Keratinocyte (primary cell): Measurements from ENCODE around the gene SLC9A3. TPM values are rescaled to one million over a fixed set of nuclear protein-coding genes. Genes with fewer than 3 reads are reported as not detected.

Experiments
- DNase-seq: peaks from one replicate; pipeline ENCODE4 v3.0.0-alpha.2; 2011; ENCODE audit warnings: low read depth, missing footprints, low spot score
- FAIRE-seq: peaks from 2 replicates; lab custom pipeline; 2011; peaks lifted over from hg19 to GRCh38; lab: Jason Lieb, UNC
- H2AFZ ChIP-seq: 2 replicates; pipeline ENCODE4 v1.6.0; 2012; ENCODE audit warnings: low read length, control low read depth, inconsistent platforms; ENCODE audit not compliant: control insufficient read depth
- H3K27ac ChIP-seq: 2 replicates; pipeline ENCODE4 v1.5.1; 2011; ENCODE audit warnings: low read length; ENCODE audit not compliant: control insufficient read depth, insufficient read depth
- H3K27me3 ChIP-seq: 3 replicates; pipeline ENCODE4 v1.6.0; 2011; ENCODE audit warnings: low read length; ENCODE audit not compliant: control insufficient read depth, insufficient read depth; ENCODE audit errors: extremely low read depth
- H3K36me3 ChIP-seq, 2 experiments: 2 replicates in 1 of 2; 3 replicates in 1 of 2; pipeline ENCODE4 v1.5.1; 2011; ENCODE audit warnings: low read length in 2 of 2, mild to moderate bottlenecking in 1 of 2; ENCODE audit not compliant: control insufficient read depth in 2 of 2, insufficient read depth in 2 of 2; ENCODE audit errors: extremely low read depth in 1 of 2
- H3K4me1 ChIP-seq: 3 replicates; pipeline ENCODE4 v1.5.1; 2011; ENCODE audit warnings: low read length; ENCODE audit not compliant: control insufficient read depth, insufficient read depth; ENCODE audit errors: extremely low read depth
- H3K4me2 ChIP-seq: 3 replicates; pipeline ENCODE4 v1.6.0; 2011; ENCODE audit warnings: low read depth, low read length; ENCODE audit not compliant: control insufficient read depth, insufficient read depth; ENCODE audit errors: extremely low read depth
- H3K4me3 ChIP-seq, 3 experiments: fragments of 200-600 bp in 1 of 3; sonication (generic) in 1 of 3; 2 replicates in 2 of 3; 3 replicates in 1 of 3; pipeline ENCODE4 v1.5.1; 2011 to 2016; ENCODE audit warnings: low read length in 3 of 3, mild to moderate bottlenecking in 3 of 3, control low read depth in 2 of 3, inconsistent platforms in 1 of 3, low read depth in 1 of 3, mixed read lengths in 1 of 3, mixed run types in 1 of 3, moderate library complexity in 1 of 3; ENCODE audit not compliant: control insufficient read depth in 2 of 3, insufficient read depth in 2 of 3; ENCODE audit errors: extremely low read depth in 1 of 3
- H3K79me2 ChIP-seq: 2 replicates; pipeline ENCODE4 v1.6.0; 2012; ENCODE audit warnings: low read length; ENCODE audit not compliant: control insufficient read depth, insufficient read depth
- H3K9ac ChIP-seq: 3 replicates; pipeline ENCODE4 v1.6.0; 2011; ENCODE audit warnings: low read length; ENCODE audit not compliant: control insufficient read depth, insufficient read depth; ENCODE audit errors: extremely low read depth
- H3K9me1 ChIP-seq: 3 replicates; pipeline ENCODE4 v1.6.0; 2011; ENCODE audit warnings: low read length; ENCODE audit not compliant: control insufficient read depth, insufficient read depth; ENCODE audit errors: extremely low read depth
- H3K9me3 ChIP-seq: 2 replicates; pipeline ENCODE4 v1.5.1; 2012; ENCODE audit warnings: low read depth, low read length; ENCODE audit not compliant: control insufficient read depth
- H4K20me1 ChIP-seq: 3 replicates; pipeline ENCODE4 v1.6.0; 2011; ENCODE audit warnings: low read length; ENCODE audit not compliant: control insufficient read depth, insufficient read depth; ENCODE audit errors: extremely low read depth
- EZH2 ChIP-seq: IDR thresholded peaks from one replicate; pipeline ENCODE4 v1.6.1; 2012; ENCODE audit warnings: inconsistent platforms, mild to moderate bottlenecking, low read length, moderate library complexity
- dilution Hi-C: fragments of 300-500 bp; cut with MboI; formaldehyde crosslinking; loops from one replicate; pipeline ENCODE4 v1.7.0; 2020; ENCODE audit warnings: low sequenced_read_pairs; ENCODE audit not compliant: extremely low pct_ligation_motif_present
- polyA plus RNA-seq, 5 experiments: library from polyadenylated mRNA; depleted of rRNA in 3 of 5; stranded (reverse) in 3 of 5; stranded (forward) in 1 of 5; unstranded in 1 of 5; fragments of >200 nt; gene quantifications; 1 replicate in 1 of 5; 2 replicates in 3 of 5; 3 replicates in 1 of 5; pipeline versions ENCODE4 v1.2.1 to v1.2.3, GENCODE V29; 2011 to 2012; ENCODE audit warnings: missing spikeins in 2 of 5, low read depth in 1 of 5, low replicate concordance in 1 of 5
- TF ChIP-seq, protein P1 (sequence below), 3 experiments: IDR thresholded peaks in 1 of 3; conservative IDR thresholded peaks in 1 of 3; optimal IDR thresholded peaks in 1 of 3; 2 replicates in 2 of 3; 3 replicates in 1 of 3; pipeline versions ENCODE3 to v1.5.1; 2011; ENCODE audit warnings: low read length in 3 of 3, mild to moderate bottlenecking in 3 of 3, moderate library complexity in 2 of 3, control low read depth in 1 of 3, inconsistent platforms in 1 of 3; ENCODE audit not compliant: insufficient read depth in 2 of 3; ENCODE audit errors: extremely low read depth in 1 of 3

Gene SLC9A3
- polyA plus RNA-seq, 1 donor (not counting 4 experiments of a cell fraction or from before 2014, with no cell fraction given) = 0.55 TPM

DNA sequence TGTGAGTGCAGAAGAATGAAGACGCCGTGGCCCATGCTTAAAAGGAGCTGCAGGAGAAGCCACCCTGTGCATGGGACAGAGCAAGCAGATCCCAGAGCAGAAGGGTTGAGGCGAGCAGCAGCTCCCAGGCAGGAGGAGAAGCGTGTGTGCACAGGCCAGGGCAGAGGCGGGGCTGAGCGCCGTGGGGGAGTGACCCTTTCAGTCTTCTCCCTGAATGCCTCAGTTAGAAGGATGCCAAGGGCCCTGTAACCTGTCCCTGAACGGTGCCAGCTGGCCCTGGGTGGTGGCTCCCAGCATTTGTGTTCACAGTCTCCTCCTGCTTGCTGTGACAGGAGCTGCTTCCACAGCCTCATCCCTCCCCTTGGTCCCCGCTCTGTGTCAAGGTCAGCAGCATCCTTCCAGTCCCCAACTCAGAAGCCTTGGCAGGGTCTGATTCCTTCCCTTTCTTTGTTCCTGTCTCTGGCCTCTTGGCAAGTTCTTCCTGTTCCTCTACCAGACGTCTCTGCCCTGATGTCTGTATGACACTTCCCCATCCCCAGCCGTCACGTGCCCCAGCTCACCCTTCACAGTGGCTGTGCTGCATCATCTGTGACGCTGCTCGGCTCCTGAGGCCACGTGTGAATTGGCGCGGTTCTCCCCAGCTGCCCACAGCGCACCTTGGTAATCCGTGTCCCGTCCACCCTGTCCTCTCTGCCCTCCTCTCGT, 76.0 kb downstream of the SLC9A3 start:
- no peak overlapping the region for H2AFZ ChIP-seq
- no peaks in the 10 kb centered on the region for H3K9me1 ChIP-seq
- H3K4me1 ChIP-seq = peaks cover 11% of the 10 kb centered on the region
- H3K9ac ChIP-seq = no peak overlapping the region
- H3K27ac ChIP-seq = no peak overlapping the region
- FAIRE-seq (no peak), DNase-seq (no peak)
- TF ChIP-seq EZH2 = no peak
- TF ChIP-seq, protein P1, sequence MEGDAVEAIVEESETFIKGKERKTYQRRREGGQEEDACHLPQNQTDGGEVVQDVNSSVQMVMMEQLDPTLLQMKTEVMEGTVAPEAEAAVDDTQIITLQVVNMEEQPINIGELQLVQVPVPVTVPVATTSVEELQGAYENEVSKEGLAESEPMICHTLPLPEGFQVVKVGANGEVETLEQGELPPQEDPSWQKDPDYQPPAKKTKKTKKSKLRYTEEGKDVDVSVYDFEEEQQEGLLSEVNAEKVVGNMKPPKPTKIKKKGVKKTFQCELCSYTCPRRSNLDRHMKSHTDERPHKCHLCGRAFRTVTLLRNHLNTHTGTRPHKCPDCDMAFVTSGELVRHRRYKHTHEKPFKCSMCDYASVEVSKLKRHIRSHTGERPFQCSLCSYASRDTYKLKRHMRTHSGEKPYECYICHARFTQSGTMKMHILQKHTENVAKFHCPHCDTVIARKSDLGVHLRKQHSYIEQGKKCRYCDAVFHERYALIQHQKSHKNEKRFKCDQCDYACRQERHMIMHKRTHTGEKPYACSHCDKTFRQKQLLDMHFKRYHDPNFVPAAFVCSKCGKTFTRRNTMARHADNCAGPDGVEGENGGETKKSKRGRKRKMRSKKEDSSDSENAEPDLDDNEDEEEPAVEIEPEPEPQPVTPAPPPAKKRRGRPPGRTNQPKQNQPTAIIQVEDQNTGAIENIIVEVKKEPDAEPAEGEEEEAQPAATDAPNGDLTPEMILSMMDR (optimal IDR thresholded peaks at IDR 0.05 in 1 of 3, IDR thresholded peaks at IDR 0.05 in 1 of 3, conservative IDR thresholded peaks at IDR 0.05 in 1 of 3; ENCODE audit: extremely low read depth in 1 of 3, insufficient read depth in 2 of 3, low read length in 3 of 3) = no peak
- dilution Hi-C loops = no loop called here
- peaks cover 17 to 25% of the 10 kb centered on the region in 2 experiments for H3K36me3 ChIP-seq
- no peaks in the 10 kb centered on the region for H3K27me3 ChIP-seq
- H3K9me3 ChIP-seq = peaks cover 5% of the 10 kb centered on the region
- H3K4me3 ChIP-seq = no peak overlapping the region
- no peaks in the 10 kb centered on the region for H4K20me1 ChIP-seq
- peaks cover 21% of the 10 kb centered on the region for H3K79me2 ChIP-seq
- no peak overlapping the region for H3K4me2 ChIP-seq

DNA sequence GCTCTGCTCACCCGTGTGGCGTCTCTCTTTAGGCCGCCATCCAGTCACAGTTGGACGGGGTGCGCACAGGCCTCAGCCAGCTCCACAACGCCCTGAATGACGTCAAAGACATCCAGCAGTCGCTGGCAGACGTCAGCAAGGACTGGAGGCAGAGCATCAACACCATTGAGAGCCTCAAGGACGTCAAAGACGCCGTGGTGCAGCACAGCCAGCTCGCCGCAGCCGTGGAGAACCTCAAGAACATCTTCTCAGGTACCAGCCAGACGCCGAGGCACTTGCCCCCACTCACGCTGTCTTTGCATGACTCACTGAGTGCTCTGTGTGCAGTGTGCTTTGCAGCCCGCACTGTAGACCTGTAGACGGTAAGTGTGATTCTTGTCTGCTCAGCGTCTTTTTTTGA, 76.7 kb downstream of the SLC9A3 start:
- H3K27me3 ChIP-seq = no peaks in the 10 kb centered on the region
- H3K9ac ChIP-seq = no peak overlapping the region
- dilution Hi-C loops = no loop called here
- no peak overlapping the region for H2AFZ ChIP-seq
- no peaks in the 10 kb centered on the region for H3K9me1 ChIP-seq
- TF ChIP-seq EZH2 = no peak
- TF ChIP-seq, protein P1 (optimal IDR thresholded peaks at IDR 0.05 in 1 of 3, IDR thresholded peaks at IDR 0.05 in 1 of 3, conservative IDR thresholded peaks at IDR 0.05 in 1 of 3; ENCODE audit: extremely low read depth in 1 of 3, insufficient read depth in 2 of 3, low read length in 3 of 3) = no peak
- H3K4me2 ChIP-seq = no peak overlapping the region
- H3K27ac ChIP-seq = no peak overlapping the region
- H3K36me3 ChIP-seq = peaks cover 14 to 25% of the 10 kb centered on the region in 2 experiments
- H3K9me3 ChIP-seq = peaks cover 5% of the 10 kb centered on the region
- H3K79me2 ChIP-seq = peaks cover 22% of the 10 kb centered on the region
- no peak for DNase-seq
- peaks cover 11% of the 10 kb centered on the region for H3K4me1 ChIP-seq
- H3K4me3 ChIP-seq = no peak overlapping the region
- H4K20me1 ChIP-seq = no peaks in the 10 kb centered on the region
- no peak for FAIRE-seq
